CD4-positive, alpha-beta T cell (primary cell): ENCODE results near the gene RPL6. TPM values are rescaled to one million over a fixed set of nuclear protein-coding genes. Genes with fewer than 3 reads are reported as not detected.

Experiments
- ATAC-seq: fragments of 200-7000 bp; cut with Tn5 transposase; one replicate; pipeline ENCODE4 v1.10.0; 2022; ENCODE audit warnings: mild to moderate bottlenecking; ENCODE audit not compliant: poor library complexity
- CTCF ChIA-PET: fragments of 350-600 bp; sonication (Branson Sonifier 250); formaldehyde crosslinking; loops from one replicate; lab custom pipeline; 2021; ENCODE audit warnings: antibody characterized with exemption, inconsistent platforms; lab: Charles Lee
- POLR2A ChIA-PET: fragments of 350-600 bp; sonication (Branson Sonifier 250); formaldehyde crosslinking; loops from one replicate; lab custom pipeline; 2021; ENCODE audit warnings: antibody characterized with exemption, inconsistent platforms; lab: Charles Lee
- DNase-seq, 14 experiments: peaks; one replicate each; pipeline ENCODE4 v3.0.0-alpha.2; 2013 to 2020; ENCODE audit warnings: mixed read lengths in 2 of 14
- H3K27ac ChIP-seq, 2 donors: one replicate each; pipeline versions ENCODE4 v1.5.1 to v1.7.0; 2013; ENCODE audit warnings: low read length in 2 of 2, low read depth in 1 of 2, mild to moderate bottlenecking in 1 of 2
- H3K27me3 ChIP-seq, 2 experiments: 1 replicate in 1 of 2; 2 replicates in 1 of 2; pipeline versions ENCODE4 v1.6.1 to v1.7.0; 2013; ENCODE audit warnings: low read length in 2 of 2, control low read depth in 1 of 2, mild to moderate bottlenecking in 1 of 2, moderate library complexity in 1 of 2; ENCODE audit not compliant: insufficient read depth in 2 of 2, control insufficient read depth in 1 of 2
- H3K36me3 ChIP-seq: one replicate; pipeline ENCODE4 v1.6.1; 2013; ENCODE audit warnings: low read length, control low read depth; ENCODE audit not compliant: insufficient read depth
- H3K4me1 ChIP-seq: one replicate; pipeline ENCODE4 v1.6.1; 2013; ENCODE audit warnings: low read length, control low read depth; ENCODE audit not compliant: insufficient read depth
- H3K4me3 ChIP-seq: one replicate; pipeline ENCODE4 v1.5.1; 2013; ENCODE audit warnings: mild to moderate bottlenecking, low read length, moderate library complexity
- H3K9me3 ChIP-seq, 2 experiments: 1 replicate in 1 of 2; 2 replicates in 1 of 2; pipeline versions ENCODE4 v1.6.1 to v1.7.0; 2013; ENCODE audit warnings: low read length in 2 of 2, mild to moderate bottlenecking in 2 of 2, control low read depth in 1 of 2, moderate library complexity in 1 of 2; ENCODE audit not compliant: control insufficient read depth in 1 of 2, insufficient read depth in 1 of 2
- H3K27ac Mint-ChIP-seq: one replicate; pipeline ENCODE4 v1.8.0; 2020; ENCODE audit warnings: mixed read lengths
- H3K27me3 Mint-ChIP-seq: one replicate; pipeline ENCODE4 v1.8.0; 2021; ENCODE audit warnings: mixed read lengths
- H3K36me3 Mint-ChIP-seq: one replicate; pipeline ENCODE4 v1.8.0; 2021; ENCODE audit warnings: low read depth, mixed read lengths
- H3K4me1 Mint-ChIP-seq: one replicate; pipeline ENCODE4 v1.8.0; 2021; ENCODE audit warnings: low read depth, mixed read lengths
- H3K4me3 Mint-ChIP-seq: one replicate; pipeline ENCODE4 v1.8.0; 2020; ENCODE audit warnings: mild to moderate bottlenecking, mixed read lengths
- H3K9me3 Mint-ChIP-seq: one replicate; pipeline ENCODE4 v1.8.0; 2020; ENCODE audit warnings: mixed read lengths
- intact Hi-C, 2 experiments: fragments of 100-400 bp; cut with DNase I in 1 of 2; cut with micrococcal nuclease in 1 of 2; formaldehyde crosslinking; loops; one replicate each; pipeline versions ENCODE4 v1.15.1 to v1.9.0; 2023 to 2025; cut with DNase I, micrococcal nuclease
- total RNA-seq, 174 experiments: library from RNA in 2 of 174; stranded (reverse) in 2 of 174; gene quantifications; one replicate each; pipeline ENCODE4 v1.2.3 and lab custom pipeline; 2021 to 2026
- TF ChIP-seq, protein P1 (sequence below): fragments of 200-600 bp; IDR thresholded peaks from one replicate; pipeline ENCODE4 v1.8.0; 2022; ENCODE audit warnings: antibody characterized with exemption, mild to moderate bottlenecking

Gene RPL6
- total RNA-seq, 2 experiments from 2014 or later, result 1,794 to 1,807 TPM

DNA sequence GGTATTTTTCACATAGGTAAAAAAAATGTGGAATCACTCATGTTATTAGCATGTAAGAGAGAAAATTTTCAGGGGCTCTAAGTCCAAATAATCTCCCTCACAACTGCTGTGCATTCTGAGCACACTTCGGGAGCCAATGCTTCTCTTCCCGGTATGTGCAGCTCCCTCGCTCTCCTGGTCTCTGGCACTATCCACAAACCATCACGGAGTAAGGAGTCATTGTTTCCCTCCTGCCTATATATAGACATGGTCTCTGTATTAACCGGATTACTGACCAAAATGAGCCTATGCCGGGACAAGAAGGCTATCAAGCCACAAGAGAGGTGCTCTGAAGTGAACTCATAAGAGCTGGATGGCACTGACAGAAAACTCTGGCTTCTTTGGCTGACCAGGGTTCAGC, 40.5 kb downstream of the RPL6 start:
- intact Hi-C loops, result no loop called here
- no peaks in the 10 kb centered on the region for H3K27me3 Mint-ChIP-seq
- no peak overlapping the region for H3K27ac ChIP-seq
- peaks cover 20% of the 10 kb centered on the region for H3K4me1 Mint-ChIP-seq
- no peaks in the 10 kb centered on the region for H3K36me3 Mint-ChIP-seq
- DNase-seq (no peak), ATAC-seq (no peak)
- TF ChIP-seq, protein P1, sequence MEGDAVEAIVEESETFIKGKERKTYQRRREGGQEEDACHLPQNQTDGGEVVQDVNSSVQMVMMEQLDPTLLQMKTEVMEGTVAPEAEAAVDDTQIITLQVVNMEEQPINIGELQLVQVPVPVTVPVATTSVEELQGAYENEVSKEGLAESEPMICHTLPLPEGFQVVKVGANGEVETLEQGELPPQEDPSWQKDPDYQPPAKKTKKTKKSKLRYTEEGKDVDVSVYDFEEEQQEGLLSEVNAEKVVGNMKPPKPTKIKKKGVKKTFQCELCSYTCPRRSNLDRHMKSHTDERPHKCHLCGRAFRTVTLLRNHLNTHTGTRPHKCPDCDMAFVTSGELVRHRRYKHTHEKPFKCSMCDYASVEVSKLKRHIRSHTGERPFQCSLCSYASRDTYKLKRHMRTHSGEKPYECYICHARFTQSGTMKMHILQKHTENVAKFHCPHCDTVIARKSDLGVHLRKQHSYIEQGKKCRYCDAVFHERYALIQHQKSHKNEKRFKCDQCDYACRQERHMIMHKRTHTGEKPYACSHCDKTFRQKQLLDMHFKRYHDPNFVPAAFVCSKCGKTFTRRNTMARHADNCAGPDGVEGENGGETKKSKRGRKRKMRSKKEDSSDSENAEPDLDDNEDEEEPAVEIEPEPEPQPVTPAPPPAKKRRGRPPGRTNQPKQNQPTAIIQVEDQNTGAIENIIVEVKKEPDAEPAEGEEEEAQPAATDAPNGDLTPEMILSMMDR, result no peak
- no peak overlapping the region for H3K27ac Mint-ChIP-seq
- no peak overlapping the region for H3K4me3 Mint-ChIP-seq
- CTCF ChIA-PET, result no interaction called here
- no peaks in the 10 kb centered on the region for H3K9me3 ChIP-seq
- no peaks in the 10 kb centered on the region for H3K4me1 ChIP-seq
- no peaks in the 10 kb centered on the region for H3K27me3 ChIP-seq
- POLR2A ChIA-PET, result no interaction called here
- no peaks in the 10 kb centered on the region for H3K36me3 ChIP-seq
- no peaks in the 10 kb centered on the region for H3K9me3 Mint-ChIP-seq
- no peak overlapping the region for H3K4me3 ChIP-seq

DNA sequence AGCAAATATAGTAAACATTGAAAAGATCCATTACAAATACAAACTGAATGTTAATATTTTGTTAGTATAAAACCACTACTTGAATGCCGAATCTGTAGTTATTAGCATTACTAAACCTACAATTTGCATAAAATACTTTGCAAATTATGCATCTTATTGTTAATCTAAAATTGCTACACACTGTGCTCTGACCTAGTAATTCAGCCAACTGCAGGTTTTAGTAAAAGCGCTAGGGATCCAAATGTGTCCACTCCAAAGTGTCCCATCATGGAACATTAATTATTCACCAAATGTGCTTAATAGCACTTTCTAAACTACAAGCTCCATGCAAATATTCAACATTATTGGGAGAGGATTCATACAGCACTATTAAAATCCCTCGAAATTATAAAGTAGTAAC, 41.4 kb downstream of the RPL6 start:
- Mint-ChIP-seq H3K9me3 (no peaks in the 10 kb centered on the region), H3K36me3 (no peaks in the 10 kb centered on the region), H3K4me3 (no peak overlapping the region), H3K27ac (no peak overlapping the region), H3K4me1 (peaks cover 20% of the 10 kb centered on the region), H3K27me3 (no peaks in the 10 kb centered on the region)
- POLR2A ChIA-PET, result no interaction called here
- H3K27me3 ChIP-seq, result no peaks in the 10 kb centered on the region
- H3K36me3 ChIP-seq, result no peaks in the 10 kb centered on the region
- CTCF ChIA-PET, result interaction anchor here (1.2 kb wide), 1 partner anchor 61 kb away, joined by 3 read pairs; no protein-coding TSS in a partner anchor
- H3K9me3 ChIP-seq, result no peaks in the 10 kb centered on the region
- DNase-seq, result no peak
- H3K4me1 ChIP-seq, result no peaks in the 10 kb centered on the region
- H3K4me3 ChIP-seq, result no peak overlapping the region
- no peak for ATAC-seq
- H3K27ac ChIP-seq, result no peak overlapping the region
- intact Hi-C loops, result no loop called here
- TF ChIP-seq, protein P1, result no peak

DNA sequence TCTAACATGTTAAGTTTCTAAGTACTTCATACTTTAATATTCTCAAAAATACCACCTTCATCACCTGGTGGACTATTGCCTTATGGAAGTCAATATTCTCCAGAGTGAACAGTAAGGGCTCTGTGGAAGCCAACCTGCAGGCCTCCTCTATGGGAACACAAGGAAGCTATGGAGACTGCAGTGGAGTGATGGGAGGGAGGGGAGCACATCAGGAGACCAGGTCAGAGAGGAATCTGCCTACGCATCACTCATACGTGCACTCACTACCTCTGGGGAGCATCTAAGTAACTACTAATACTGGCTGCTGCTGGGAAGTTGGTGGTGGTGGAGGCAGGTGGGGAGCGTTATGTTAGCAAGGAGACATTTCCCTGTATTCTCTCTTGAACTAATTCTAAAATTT, 47.1 kb downstream of the RPL6 start:
- Mint-ChIP-seq H3K4me1 (peaks cover 1% of the 10 kb centered on the region), H3K9me3 (no peaks in the 10 kb centered on the region), H3K36me3 (peaks cover 3% of the 10 kb centered on the region), H3K27ac (no peak overlapping the region), H3K4me3 (no peak overlapping the region), H3K27me3 (no peaks in the 10 kb centered on the region)
- ChIA-PET CTCF (no interaction called here), POLR2A (no interaction called here)
- Histone ChIP-seq H3K9me3 (no peaks in the 10 kb centered on the region), H3K4me1 (no peaks in the 10 kb centered on the region), H3K4me3 (no peak overlapping the region), H3K27ac (no peak overlapping the region), H3K36me3 (no peaks in the 10 kb centered on the region), H3K27me3 (no peaks in the 10 kb centered on the region)
- DNase-seq, result no peak
- TF ChIP-seq, protein P1, result no peak
- ATAC-seq, result no peak
- intact Hi-C loops, result no loop called here
